Stimulated activated CD8-positive, alpha-beta memory T cell treated with anti-CD3 and anti-CD28 coated beads, Interleukin-15, amount 100 ng/mL, for 4 hours (primary cell): ENCODE data around the gene TMEM82.
"Not testable (repeated sequence)": the region's sequence is repeated elsewhere in the genome, so short reads cannot be mapped to it uniquely, and the experiment has no call there.

ENCODE experiments used
- DNase-seq, 2 donors: peaks; one replicate each; pipeline ENCODE4 v3.0.0-alpha.2; 2020; ENCODE audit warnings: low read depth in 2 of 2

The TMEM82 gene

DNA sequence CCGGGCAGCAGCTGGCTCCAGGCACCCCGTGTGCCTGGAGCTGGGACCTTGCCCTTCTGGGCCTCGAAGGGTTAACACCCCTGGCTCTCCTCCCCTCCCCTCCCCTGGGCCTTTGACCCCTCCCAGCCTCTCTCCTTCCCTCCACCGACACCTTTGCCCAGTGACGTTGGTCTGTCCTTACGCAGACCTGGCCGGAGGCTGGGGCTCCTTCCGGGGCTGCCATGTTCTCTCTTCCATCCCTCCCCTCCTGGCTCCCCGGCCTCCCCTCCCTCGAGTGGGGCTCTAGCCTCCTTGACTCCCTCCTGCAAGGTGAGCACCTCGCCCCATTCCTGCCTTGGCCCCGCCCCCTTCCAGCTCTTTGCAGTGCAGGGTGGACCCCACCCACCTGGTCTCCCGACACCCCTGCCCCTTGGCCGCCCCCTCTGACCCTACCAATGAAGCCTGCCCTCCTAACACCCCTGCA, at the start of gene TMEM82:
Gene TMEM82 (plus strand): TSS at position 161 of the 463 bp plus-strand sequence. CDS start 61 bp downstream, at position 222.
- no peak for DNase-seq

DNA sequence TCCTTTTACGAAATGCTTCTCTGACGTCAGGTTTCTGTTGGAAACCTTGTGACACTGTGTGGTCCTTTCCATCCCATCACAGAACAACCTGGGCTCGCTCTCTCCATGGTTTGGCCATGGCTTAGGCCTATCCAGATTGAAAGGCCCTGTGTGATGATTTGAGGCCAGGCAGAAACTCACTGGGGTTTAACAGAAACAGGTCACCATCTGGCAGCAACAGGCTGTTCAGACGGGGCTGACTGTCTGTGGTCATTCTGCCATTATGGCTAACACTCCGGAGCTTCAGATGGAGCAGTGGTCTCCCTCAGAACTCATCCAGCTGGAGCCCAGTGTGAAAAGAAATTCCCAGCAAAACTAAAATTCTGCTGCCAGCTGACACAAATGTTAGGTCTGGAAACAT, 48.9 kb upstream of the TMEM82 start:
- no peak for DNase-seq

DNA sequence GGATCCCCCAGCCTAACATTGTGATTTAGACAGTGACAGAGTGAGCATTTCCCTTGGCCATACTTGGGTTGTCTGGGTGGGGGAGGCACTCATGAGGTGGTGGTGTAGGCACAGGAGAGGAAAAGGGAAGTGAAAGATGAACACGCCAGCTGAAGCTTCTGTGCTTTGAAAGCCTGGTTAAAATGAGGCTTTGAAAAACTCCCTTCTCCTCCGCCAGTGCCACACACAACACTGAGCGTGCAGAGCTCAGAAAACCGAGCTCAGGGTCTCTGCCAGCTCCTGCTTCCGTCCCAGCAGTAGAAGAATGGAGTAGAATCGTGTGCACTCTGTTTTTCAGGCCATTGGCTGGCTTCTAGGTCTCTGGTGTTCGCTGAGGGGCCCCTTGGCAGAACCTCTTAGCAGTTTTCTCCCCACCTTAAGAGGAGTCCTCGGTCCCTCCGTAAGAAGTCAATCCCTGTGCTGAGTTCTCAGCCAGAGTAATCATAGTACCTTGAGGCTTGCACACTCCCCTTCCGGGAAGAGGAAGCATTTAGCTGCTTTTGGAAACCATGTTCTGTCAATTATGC, 45.3 kb upstream of the TMEM82 start:
- DNase-seq = no peak

DNA sequence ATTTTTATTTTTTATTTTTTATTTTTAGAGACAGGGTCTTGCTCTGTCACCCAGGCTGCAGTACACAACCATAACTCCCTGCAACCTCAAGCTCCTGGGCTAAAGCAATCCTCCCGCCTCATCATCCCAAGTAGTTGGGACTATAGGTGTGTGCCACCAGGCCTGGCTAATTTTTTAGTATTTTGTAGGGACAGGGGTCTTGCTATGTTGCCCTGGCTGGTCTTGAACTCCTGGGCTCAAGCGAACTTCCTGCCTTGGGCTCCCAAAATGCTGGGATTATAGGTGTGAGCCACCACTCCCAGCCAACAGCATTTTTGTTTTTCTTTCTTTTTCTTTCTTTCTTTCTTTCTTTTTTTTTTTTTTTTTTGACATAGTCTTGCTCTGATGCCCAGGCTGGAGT, 44.1 kb upstream of the TMEM82 start:
- no peak for DNase-seq

DNA sequence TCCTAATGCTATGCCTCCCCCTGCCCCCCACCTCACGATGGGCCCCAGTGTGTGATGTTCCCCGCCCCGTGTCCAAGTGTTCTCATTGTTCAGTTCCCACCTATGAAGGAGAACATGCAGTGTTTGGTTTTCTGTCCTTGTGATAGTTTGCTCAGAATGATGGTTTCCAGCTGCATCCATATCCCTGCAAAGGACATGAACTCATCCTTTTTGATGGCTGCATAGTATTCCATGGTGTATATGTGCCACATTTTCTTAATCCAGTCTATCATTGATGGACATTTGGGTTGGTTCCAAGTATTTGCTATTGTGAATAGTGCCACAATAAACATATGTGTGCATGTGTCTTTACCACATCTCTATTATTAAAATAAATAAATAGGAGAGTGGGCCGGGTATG, 43.0 kb upstream of the TMEM82 start:
- not testable (repeated sequence) for DNase-seq

DNA sequence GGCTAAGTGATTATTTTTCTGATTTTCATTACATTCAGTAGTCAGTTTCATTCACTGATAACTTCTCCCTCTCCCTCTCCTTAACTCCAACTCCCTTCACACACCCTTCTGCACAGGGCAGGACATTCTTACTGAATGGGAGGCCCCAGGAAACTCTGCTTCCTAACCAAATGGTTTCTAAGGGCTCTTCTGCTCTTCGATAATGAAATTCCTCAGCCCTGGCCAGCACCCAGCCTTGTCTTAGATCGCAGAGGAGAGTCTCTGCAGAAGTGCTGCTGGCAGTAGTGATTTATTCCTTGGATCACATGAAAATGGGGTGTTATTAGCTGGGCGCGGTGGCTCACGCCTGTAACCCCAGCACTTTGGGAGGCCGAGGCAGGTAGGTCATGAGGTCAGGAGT, 41.8 kb upstream of the TMEM82 start:
- DNase-seq = no peak

DNA sequence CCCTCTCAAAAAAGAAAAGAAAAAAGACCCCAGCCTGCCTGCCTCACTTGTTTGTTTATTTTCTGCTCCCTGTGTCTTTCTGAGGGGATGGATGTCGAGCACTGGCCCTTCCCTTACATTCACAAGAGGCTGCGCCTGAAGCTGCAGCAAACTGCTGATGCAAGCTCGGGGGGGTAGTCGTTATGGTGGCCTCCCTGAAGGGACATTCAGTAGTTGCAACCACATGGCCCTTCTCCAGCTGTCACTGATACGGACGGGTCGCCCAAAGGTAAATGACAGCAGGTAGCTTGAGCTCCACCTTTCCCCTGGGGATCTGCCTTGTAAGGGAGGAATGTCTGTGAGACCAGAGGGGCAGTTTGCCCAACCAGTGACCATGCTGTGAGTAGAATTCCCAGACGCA, 40.5 kb upstream of the TMEM82 start:
- DNase-seq = no peak

DNA sequence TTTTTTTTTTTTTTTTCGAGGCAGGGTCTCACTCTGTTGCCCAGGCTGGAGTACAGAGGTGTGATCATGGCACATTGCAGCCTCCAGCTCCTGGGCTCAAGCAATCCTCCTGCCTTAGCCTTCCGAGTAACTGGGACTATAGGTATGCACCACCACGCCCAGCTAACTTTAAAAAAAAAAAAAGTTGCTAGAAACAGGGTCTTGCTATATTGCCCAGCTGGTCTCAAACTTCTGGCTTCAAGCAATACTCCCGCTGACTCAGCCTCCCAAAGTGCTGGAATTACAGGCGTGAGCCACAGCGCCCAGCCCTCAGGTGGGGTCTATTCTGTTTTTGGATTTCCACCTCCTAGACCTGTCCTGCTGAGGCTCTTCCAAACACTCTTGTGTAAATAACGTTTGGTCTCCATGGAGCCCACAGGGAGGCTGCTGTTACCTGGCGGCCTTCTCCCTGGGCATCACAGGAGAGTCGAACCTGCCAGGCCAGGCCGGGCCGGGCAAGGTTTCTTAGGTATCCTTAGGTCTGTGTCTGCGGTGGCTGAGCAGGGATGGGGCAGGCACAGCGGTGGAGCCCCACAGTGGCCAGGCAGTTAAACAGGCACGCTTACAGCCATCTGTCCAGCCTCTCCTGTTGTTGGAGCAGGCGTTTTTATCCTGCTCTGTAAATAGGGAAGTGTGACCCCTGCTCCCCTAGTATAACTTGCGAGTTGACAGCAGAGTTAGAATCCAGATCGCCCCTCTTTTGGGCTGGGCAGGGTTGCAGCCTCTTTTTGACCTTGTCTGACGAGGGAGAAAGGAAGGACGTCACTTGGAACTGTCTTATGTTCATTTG, 39.4 kb upstream of the TMEM82 start:
- no peak for DNase-seq

DNA sequence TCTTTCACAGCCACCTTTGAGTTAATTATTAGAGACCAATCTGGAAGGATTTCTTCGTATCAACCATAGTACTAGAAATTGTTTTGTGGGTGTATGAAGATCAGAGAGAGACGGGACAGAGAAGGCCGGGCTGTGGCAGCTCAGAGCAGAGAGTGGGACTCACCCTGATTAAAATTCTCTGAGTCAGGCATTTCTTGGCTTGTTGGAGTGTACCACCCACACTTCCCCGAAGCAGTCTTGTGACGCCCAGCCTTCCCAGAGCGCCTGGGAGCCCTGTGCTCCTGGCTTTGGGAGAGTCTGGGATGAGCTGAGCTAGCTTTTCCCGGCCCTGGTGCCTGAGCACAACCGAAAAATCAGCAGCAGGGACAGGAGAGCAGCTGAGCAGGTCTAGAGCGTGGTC, 38.7 kb upstream of the TMEM82 start:
- DNase-seq = no peak

DNA sequence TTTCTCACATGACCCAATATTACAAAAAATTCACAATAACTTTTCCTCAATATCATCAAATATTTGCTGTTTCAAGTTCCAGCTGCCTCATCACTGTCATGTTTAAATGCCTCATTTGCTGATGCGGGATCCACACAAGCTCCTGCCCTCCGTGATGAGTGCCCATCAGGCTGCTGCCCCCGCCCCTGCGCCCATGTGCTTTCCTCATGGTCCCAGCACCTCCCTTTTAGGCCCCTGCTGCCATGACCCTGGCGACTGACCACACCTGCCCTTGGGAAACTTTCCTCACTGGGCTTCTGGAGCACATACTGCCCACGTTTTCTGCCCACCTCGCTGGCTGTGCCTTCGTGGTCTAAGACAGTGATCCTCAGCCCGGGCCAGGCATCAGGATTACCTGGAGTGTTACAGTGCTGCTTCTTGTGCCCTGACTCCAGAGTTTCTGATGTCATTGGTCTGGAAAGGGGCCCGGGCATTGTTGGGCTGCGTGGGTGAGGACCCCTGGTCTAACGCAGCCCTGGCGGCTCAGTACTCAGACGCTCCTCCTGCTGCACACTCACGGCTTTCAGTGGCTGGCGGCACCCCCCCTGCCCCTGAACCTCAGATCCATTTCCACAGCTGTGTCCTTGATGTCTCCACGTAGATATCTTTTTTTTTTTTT, 37.6 kb upstream of the TMEM82 start:
- DNase-seq = no peak

DNA sequence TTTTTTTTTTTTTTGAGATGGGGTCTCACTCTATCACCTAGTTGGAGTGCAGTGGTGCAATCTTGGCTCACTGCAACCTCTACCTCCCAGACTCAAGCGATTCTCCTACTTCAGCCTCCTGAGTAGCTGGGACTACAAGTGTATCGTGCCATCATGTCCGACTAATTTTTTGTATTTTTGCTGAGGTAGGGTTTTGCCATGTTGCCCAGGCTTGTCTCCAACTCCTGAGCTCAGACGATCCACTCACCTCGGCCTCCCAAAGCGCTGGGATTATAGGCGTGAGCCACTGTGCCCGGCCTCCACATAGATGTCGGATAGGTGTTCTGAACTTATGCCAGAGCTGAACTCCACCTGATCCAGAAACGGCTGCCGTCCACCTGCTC, 37.1 kb upstream of the TMEM82 start:
- DNase-seq = no peak

DNA sequence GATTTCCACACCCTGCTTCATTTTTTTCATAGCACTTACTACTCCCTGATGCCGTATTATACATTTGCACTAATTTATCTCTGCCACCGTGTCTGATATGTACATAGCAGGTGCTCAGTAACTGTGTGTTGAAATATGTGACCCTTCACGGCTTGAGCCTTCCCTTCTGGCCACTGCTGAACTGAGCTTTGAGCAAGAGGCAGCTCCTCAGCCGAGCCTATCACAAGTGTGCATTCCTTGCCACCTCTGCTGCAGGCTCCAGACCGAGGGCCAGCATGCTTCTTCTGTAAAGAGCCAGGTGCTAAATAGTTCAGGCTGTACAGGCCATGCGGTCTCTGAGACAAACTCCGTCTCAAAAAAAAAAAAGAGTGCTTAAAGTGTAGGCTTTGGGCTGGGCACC, 35.5 kb upstream of the TMEM82 start:
- DNase-seq = no peak

DNA sequence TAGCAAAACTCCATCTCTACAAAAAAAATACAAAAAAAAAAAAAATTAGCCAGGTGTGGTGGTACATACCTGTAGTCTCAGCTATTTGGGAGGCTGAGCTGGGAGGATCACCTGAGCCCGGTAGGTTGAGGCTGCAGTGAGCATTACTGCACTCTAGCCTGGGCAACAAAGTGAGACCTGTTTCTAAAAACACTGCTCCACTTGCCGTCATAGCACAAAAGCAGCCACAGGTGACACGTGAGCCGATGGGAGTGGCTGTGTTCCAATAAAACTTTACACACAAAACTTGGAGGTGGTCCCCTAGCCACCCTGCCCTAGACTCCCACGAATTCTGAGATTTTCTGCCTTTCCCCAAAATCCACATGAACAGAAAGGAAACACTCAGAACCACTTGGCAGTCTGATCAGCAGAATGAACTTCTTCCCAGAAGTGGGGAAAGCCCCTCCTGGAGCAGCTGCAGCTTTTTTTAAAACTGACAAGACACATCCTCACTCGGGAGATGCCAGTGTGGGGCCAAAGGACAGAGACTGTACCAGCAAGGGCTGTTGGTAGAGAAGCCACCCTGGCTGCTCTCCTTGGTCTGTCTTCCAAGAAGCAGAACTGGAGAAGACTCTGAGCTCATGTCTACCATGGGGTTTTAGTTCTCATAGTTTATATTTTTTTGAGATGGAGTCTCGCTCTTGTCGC, 34.9 kb upstream of the TMEM82 start:
- no peak for DNase-seq

DNA sequence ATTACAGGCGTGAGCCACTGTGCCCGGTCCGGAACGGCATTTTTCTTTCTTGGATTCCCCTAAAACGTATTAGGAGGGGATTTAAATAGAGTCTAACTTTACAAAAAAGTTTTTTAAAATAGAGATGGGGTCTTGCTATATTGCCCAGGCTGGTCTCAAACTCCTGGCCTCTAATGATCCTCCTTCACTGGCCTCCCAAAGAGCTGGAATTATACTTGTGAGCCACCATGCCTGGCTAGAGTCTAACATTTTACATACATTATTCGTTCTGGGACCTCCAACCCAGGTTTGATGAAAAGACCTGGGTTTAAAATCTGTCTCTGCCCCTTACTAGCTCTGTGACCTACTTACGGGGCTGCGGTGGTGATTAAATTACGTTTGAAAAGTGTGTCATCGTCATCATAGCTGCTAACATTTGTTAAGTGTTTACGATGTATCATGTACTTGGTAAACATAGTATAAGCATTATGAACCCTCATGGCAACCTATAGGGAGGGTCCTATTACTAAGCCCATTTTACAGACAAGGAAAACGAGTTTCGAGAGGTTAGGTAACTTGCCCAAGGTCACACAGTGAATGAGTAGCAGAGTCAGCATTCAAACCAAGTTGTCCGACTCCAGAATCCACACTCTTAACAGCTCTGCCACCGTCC, 33.7 kb upstream of the TMEM82 start:
- DNase-seq = no peak

DNA sequence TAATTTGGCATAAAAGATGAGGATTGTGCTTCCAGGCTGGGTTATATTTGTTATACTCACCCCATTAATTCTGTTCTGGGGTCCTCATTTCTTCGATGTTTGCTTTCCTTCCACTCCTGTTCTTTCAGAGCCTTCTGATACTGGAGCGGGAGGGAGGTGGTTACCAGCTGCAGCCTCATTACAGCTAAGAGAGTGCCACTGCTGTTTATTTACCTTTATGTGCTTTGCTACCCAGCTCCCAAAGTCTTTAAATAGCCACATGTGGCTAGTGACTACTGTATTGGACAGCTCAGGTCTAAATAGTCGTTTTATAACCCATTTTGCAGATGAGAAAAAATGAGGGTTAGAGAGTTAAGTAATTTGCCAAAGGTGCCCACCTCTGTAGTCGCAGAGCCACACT, 33.1 kb upstream of the TMEM82 start:
- no peak for DNase-seq

DNA sequence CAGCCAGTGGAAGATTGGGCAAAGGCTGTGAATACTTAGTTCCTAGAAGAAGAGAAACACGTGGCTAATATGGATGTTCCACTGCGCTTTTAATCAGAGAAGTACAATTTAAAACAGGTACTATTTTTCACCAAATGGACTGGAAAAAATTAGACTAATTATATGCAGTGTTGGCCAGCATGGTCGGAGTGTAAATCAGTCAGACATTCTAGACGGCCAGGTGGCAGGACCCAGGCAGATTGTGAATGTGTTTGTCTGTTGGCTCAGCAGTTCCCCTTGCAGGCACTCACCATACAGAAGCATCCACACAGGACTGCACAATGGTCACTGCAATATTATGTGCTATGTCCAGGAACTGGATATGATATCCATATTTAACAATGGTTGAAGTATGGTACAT, 30.1 kb upstream of the TMEM82 start:
- DNase-seq = no peak

DNA sequence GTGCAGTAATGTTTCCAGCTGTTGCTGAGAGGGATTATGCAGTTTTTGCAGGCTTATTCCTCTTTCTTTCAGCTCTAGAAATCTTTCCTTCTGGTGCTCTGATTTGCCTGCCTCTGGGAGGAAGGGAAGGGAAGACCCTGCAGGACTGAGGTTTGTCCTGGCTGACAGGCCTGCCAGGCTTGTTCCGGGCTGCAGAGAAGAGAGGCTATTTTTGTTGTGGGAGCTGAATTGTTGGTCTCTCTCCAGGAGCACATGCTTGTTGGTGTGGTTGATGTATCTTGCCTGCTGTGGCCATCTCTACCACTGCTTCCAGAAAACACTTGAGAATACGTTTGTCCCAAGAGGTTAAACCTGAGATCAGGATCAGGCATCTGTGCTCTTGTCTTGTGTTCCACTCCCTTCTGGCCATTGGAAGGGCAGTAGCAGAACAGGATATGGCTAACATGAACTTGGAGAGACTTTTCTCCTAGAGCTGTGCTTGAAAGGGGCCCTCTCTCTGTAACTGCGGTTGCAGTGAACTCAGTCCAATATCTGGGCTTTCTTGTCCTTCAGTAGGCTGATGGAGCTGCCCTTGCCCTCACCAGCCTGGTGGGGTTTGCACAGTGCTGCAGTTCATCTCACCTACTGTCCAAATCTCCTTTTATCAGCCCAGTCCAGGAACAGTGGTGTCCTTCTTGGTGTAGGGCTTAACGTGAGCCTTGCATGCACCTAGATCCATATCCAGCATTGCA, 27.7 kb upstream of the TMEM82 start:
- DNase-seq = no peak

DNA sequence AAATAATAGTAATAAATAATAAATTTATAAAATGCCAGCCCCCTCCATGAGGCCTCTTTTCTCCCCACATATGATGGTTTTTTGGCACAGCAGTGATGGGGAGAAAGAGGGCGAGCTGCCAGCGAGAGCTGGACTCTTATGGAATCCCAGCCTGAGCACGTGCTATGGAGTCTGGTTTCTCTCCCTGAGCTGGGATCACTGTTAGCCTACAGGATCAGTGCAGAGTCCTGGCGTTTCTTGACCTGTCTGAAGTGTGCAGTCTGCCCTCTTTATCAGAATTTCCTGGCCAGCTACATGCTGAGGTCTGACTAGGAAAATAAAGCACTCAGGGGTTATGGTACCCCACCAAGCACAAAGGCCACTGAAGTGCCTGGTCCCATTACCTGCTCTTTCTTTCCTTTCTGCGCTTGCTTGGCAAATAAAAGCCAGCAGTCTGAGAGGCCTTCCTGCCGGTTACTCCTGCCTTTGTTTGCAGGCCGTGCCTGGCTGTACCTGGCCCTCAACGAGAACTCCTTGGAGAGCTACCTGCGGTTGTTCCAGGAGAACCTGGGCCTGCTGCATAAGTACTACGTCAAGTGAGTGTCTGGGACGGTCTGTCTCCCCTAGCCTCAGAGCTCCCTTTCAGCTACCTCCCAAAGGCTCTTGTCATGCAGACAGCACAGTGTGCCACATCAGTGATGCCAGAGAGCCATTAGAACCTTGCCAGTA, 24.7 kb upstream of the TMEM82 start:
- no peak for DNase-seq

DNA sequence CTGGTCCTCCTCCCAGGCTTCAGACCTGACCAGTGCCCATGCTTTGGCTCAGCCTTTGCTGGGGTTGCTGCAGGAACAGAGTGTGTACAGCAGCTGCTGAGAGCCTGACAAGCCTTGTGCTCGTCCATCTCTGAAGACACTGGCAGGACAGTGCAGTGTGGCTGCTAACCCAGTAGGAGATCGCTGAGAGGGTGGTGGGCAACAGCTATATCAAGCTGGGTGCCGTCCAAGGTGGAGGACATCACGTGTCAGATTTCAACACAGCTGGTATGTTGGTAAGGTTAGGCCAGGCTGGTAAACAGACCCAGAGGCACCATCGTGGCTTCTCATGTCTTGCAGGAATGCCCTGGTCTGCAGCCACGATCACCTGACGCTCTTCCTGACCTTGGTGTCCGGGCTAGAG, 24.1 kb upstream of the TMEM82 start:
- no peak for DNase-seq

DNA sequence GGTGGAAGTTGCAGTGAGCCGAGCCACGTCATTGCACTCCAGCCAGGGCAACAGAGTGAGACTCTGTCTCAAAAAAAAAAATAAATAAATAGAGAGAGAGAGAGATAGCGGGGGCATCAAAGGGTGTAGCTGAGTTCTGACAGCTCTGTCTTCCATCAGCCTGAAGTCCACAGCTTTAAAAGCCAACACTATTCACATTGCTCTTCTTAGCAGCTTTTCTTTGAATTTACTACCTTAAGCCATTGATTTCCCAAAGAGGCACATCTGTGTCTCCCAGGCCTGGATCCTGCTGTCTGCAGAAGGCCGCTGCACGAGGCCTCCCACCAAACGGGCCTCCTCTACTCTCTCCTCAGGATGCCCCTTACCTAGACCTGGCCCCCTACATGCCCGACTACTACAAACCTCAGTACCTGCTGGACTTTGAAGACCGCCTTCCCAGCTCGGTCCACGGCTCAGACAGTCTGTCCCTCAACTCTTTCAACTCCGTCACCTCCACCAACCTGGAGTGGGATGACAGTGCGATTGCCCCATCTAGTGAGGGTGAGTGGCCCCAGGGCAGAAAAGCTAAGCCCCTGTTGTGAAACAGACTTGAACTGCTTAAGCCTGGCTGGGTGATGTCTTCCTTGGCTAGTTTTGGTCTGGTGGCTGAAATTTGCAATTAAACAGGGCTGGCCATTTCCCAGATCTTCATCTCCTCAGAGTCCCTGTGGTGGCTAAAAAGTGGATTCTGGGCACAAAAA, 22.7 kb upstream of the TMEM82 start:
- DNase-seq = no peak
